Measurements from ENCODE around the gene EPHB1. TPM values are rescaled to one million over a fixed set of nuclear protein-coding genes. Genes with fewer than 3 reads are reported as not detected.

The EPHB1 gene
- 0.32 and 1.3 TPM in 2 replicates for total RNA-seq

DNA sequence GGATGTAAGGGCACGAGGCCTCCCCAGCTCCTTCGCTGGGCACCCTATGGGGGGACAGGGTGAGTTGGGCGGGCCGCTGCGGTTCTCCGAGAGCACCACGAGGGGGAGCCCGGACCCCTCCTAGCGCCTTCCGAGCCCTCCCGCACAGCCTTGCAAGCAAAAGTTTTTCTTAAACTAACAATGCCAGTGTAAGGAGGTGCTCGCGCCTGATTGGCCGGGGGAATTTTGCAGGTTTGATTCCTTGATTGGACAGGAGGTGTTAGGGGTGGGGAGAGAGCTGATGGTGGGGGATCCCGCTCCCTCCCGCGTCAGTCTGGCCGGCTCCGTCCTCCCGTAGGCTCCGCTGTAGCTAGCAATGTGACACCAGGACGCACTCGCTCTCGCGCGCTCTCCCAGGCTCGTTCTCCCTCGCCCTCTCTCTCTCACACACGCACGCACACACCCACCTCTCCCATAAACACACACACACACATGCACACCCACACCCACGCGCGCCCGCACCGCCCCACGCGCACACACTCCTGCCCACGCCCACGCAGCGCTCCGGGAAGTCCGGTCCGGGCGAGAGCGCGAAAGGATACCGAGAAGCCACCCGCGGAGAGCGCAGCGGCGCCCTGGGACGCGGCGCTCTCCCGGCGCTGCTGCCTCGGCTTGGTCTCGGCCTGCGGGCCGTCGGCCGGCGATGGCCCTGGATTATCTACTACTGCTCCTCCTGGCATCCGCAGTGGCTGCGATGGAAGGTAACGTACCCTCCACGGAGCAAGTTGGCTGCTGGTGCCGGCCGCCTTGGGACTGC, at the start of gene EPHB1:
EPHB1 (plus strand) TSS at position 311 of the 796 bp plus-strand sequence.
- DNase-seq (ENCODE audit: low read depth), result peak; percentile 82
- TF ChIP-seq, protein P1, sequence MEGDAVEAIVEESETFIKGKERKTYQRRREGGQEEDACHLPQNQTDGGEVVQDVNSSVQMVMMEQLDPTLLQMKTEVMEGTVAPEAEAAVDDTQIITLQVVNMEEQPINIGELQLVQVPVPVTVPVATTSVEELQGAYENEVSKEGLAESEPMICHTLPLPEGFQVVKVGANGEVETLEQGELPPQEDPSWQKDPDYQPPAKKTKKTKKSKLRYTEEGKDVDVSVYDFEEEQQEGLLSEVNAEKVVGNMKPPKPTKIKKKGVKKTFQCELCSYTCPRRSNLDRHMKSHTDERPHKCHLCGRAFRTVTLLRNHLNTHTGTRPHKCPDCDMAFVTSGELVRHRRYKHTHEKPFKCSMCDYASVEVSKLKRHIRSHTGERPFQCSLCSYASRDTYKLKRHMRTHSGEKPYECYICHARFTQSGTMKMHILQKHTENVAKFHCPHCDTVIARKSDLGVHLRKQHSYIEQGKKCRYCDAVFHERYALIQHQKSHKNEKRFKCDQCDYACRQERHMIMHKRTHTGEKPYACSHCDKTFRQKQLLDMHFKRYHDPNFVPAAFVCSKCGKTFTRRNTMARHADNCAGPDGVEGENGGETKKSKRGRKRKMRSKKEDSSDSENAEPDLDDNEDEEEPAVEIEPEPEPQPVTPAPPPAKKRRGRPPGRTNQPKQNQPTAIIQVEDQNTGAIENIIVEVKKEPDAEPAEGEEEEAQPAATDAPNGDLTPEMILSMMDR (IDR thresholded peaks at IDR 0.05; ENCODE audit: insufficient read depth, low read depth, low read length), result peak; percentile 92
- peak within 1 kb of the TSS; percentile 53 for H3K4me3 ChIP-seq (ENCODE audit: low read depth, low read length)

DNA sequence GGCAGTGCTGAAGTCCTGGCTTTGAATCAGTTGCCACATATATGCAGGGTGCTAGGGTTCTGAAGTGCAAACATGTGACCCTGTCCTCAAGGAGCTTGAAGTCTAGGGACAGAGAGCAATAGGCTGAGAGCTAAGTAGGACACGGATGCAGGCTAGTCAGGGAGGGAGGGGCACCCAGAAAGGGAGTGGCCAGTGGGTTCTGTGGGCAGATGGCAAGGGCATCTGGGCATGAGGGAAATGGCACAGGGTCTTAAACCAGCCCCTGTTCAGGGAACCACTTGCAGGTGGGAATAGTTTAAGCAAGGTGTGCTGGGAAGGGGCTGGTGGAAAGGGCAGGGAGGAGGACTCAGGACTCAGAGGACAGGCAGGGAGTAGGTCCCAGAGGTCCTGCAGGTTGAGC, 46.4 kb upstream of the EPHB1 start:
- no peak overlapping the region for H3K4me3 ChIP-seq (ENCODE audit: low read depth, low read length)
- no peak for DNase-seq (ENCODE audit: low read depth)
- TF ChIP-seq, protein P1 (IDR thresholded peaks at IDR 0.05; ENCODE audit: insufficient read depth, low read depth, low read length), result no peak

DNA sequence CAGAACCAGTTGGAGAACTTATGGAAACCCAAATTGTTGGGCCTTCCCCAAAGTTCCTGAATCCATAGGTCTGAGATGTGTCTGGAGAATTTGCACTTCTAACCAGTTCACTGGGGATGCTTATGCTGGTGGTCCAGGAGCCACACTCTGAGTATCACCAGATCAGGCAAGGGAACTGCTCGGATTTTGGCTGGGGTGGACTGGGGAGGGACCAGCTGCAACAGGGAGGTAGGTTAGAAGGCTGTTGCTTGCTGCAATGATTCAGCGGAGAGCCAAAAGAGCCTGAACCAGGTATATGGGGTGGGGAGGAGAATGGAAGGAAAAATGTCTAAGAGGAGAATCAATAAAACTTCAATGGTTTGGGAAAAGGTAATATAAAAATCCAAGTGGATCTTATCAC, 45.9 kb upstream of the EPHB1 start:
- DNase-seq (ENCODE audit: low read depth), result no peak
- H3K4me3 ChIP-seq (ENCODE audit: low read depth, low read length), result no peak overlapping the region
- TF ChIP-seq, protein P1 (IDR thresholded peaks at IDR 0.05; ENCODE audit: insufficient read depth, low read depth, low read length), result no peak

DNA sequence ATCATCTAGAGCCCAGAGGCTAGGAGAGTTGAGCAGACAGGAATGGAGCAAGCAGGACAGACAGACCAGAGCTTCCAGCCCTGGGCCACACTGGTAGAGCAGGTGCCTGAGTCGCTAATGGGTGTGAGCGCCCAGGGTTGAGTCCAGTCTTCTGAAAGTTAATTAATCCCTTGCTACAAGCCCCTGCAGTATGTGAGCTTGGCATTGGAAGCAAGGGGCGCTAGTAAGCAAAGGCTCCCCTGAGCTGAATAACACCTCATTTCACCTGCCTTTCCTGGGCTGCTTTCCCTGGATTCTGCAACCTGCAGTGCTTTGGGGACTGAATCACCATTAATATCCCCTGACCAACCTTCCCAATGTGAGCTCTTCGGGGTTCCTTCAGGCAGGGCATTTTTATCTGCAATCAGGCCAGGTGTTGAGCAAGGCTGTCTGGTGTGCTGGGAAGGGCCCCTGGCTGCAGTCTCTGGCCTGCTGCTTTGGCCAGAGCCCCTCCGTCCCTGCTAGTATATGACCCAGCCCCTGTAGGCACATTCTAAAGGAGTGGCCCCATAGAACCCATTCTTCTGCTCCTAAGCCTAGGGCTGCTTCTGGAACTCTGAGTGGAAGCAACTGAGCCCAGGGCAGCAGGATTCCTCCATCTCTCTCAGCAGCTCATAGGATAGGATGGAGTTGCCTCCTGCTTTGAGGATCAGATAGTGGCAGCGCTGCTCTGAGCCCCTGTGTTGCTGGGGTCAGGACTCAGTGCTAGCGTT, 45.1 kb upstream of the EPHB1 start:
- no peak overlapping the region for H3K4me3 ChIP-seq (ENCODE audit: low read depth, low read length)
- DNase-seq (ENCODE audit: low read depth), result no peak
- TF ChIP-seq, protein P1 (IDR thresholded peaks at IDR 0.05; ENCODE audit: insufficient read depth, low read depth, low read length), result no peak

DNA sequence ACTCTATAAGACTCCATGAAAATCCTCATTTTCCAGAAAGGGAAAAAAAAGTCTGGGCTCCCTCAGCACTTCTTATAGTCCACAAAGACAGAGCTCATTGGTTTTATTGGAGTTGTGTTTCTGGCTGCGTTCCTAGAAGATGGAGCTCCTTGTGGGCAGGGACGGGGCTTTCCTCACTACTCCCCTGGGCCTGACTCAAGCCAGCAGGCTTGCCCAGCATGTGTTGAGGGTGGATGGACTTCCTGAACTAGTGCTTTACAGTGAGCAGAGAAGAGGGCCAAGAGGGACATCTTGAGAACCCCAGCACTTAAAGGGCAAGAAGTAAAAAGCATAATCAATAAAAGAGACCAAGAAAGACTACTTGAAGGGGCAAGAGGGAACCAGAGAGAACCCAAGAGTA, 43.2 kb upstream of the EPHB1 start:
- no peak for DNase-seq (ENCODE audit: low read depth)
- TF ChIP-seq, protein P1 (IDR thresholded peaks at IDR 0.05; ENCODE audit: insufficient read depth, low read depth, low read length), result no peak
- no peak overlapping the region for H3K4me3 ChIP-seq (ENCODE audit: low read depth, low read length)

DNA sequence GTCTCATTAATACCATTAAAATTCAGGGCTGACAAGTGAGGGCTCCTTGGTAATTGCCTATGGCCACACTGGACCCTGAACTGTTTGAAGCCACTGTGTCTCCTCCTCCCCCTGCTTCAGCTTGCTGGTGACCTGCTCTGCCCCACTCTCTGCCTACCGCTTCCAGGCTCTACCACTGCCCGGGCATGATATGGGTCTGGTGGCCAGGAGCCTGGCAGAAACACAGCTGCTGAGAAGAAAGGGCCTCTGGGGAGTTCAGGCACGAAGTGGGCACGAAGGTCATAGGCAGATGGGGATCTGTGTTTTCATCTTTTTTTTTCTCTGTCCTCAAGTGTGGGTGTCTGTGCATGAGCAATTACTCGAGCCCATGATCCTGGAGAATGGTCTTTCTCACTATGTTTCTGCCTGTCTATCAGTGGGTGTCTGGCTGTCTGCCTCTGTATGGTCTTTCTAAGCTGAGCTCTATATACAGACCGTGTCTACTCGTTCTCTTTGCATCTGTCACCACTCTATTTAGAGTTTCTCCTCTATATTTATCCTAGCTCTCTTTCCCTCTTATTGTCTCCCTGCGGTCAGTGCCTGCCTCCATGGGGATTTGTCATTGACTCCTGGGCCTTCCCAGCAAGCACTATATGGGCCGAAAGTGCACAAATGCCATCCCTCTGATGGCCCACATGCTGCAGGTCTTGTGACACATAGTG, 42.1 kb upstream of the EPHB1 start:
- no peak for DNase-seq (ENCODE audit: low read depth)
- TF ChIP-seq, protein P1 (IDR thresholded peaks at IDR 0.05; ENCODE audit: insufficient read depth, low read depth, low read length), result no peak
- no peak overlapping the region for H3K4me3 ChIP-seq (ENCODE audit: low read depth, low read length)
